Panc1 (cell line): ENCODE data around the gene PPL. TPM values are rescaled to one million over a fixed set of nuclear protein-coding genes. Genes with fewer than 3 reads are reported as not detected.

Source experiments
- ATAC-seq: fragments of 200-7000 bp; cut with Tn5 transposase; 2 replicates; pipeline ENCODE4 v1.9.1; 2020; ENCODE audit warnings: mild to moderate bottlenecking, moderate library complexity
- BruUV-seq: library from RNA; stranded (reverse); fragments of 400-500 nt; replicated peaks from 2 replicates; lab custom pipeline; 2021; lab: Mats Ljungman, UMichigan
- CTCF ChIA-PET: fragments of 300-600 bp; sonication (Branson Sonifier 250); formaldehyde crosslinking; loops from one replicate; lab custom pipeline; 2022; ENCODE audit warnings: antibody characterized with exemption; lab: Charles Lee
- POLR2A ChIA-PET: fragments of 300-600 bp; sonication (Branson Sonifier 250); formaldehyde crosslinking; loops from one replicate; lab custom pipeline; 2022; ENCODE audit warnings: antibody characterized with exemption; lab: Charles Lee
- DNase-seq: peaks from one replicate; pipeline ENCODE4 v3.0.0-alpha.2; 2010; ENCODE audit warnings: low read depth, low spot score
- H3K27ac ChIP-seq: 2 replicates; pipeline ENCODE4 v1.5.1; 2011; ENCODE audit warnings: mild to moderate bottlenecking, low read length, inconsistent platforms
- H3K27me3 ChIP-seq: fragments of 200-500 bp; sonication (Bioruptor generic); 2 replicates; pipeline ENCODE4 v1.6.0; 2014; ENCODE audit warnings: low read length, inconsistent platforms; ENCODE audit not compliant: control insufficient read depth, insufficient read depth
- H3K36me3 ChIP-seq: fragments of 200-500 bp; sonication (Bioruptor generic); 2 replicates; pipeline ENCODE4 v1.5.1; 2014; ENCODE audit warnings: inconsistent platforms, mild to moderate bottlenecking, low read length, moderate library complexity; ENCODE audit not compliant: control insufficient read depth, insufficient read depth
- H3K4me1 ChIP-seq: 2 replicates; pipeline ENCODE4 v1.5.1; 2011; ENCODE audit warnings: inconsistent platforms, mild to moderate bottlenecking, low read length, moderate library complexity; ENCODE audit not compliant: control insufficient read depth, insufficient read depth
- H3K4me3 ChIP-seq, 2 experiments: 2 replicates each; pipeline ENCODE4 v1.5.1; 2011 to 2012; ENCODE audit warnings: low read depth in 2 of 2, low read length in 2 of 2, mild to moderate bottlenecking in 2 of 2, inconsistent platforms in 1 of 2, moderate library complexity in 1 of 2
- H3K9me3 ChIP-seq: fragments of 200-500 bp; sonication (Bioruptor generic); 2 replicates; pipeline ENCODE4 v1.5.1; 2014; ENCODE audit warnings: low read depth, mild to moderate bottlenecking, inconsistent platforms, low read length, moderate library complexity; ENCODE audit not compliant: control insufficient read depth, insufficient read depth
- POLR2AphosphoS5 ChIP-seq: IDR thresholded peaks from 2 replicates; pipeline ENCODE4 v1.6.1; 2012; ENCODE audit warnings: mild to moderate bottlenecking, low read depth, low read length, moderate library complexity
- REST ChIP-seq, 2 experiments: IDR thresholded peaks; 2 replicates each; pipeline ENCODE4 v1.6.1; 2011 to 2012; ENCODE audit warnings: low read depth in 2 of 2, control low read depth in 1 of 2, low read length in 1 of 2, mild to moderate bottlenecking in 1 of 2, moderate library complexity in 1 of 2; ENCODE audit not compliant: insufficient read depth in 1 of 2
- SIN3A ChIP-seq: IDR thresholded peaks from 2 replicates; pipeline ENCODE4 v1.6.1; 2012; ENCODE audit warnings: low read depth, mild to moderate bottlenecking, low read length, moderate library complexity, borderline replicate concordance; ENCODE audit not compliant: insufficient read depth
- TCF7L2 ChIP-seq: IDR thresholded peaks from 2 replicates; pipeline ENCODE4 v1.6.1; 2011; ENCODE audit warnings: mild to moderate bottlenecking, low read depth, low read length, inconsistent platforms
- in situ Hi-C: cut with HindIII; loops from 2 replicates; pipeline ENCODE4 v1.10.0; 2016; ENCODE audit warnings: low sequenced_read_pairs, low pct_unique_long_range_greater_than_20kb
- intact Hi-C: fragments of 100-400 bp; cut with micrococcal nuclease; formaldehyde crosslinking; loops from one replicate; pipeline ENCODE4 v1.10.0; 2022; ENCODE audit not compliant: unreplicated experiment
- total RNA-seq: library from RNA; stranded (reverse); gene quantifications from one replicate; pipeline ENCODE4 v1.2.1, GENCODE V29; 2021; ENCODE audit not compliant: unreplicated experiment
- TF ChIP-seq, protein P1 (sequence below): fragments of 450-650 bp; IDR thresholded peaks from 2 replicates; pipeline ENCODE4 v1.5.1; 2017; ENCODE audit warnings: mild to moderate bottlenecking

Gene PPL
- total RNA-seq, 1 experiment from 2014 or later, result 89.4 TPM

- BruUV-seq, result no TSS peak
- peaks cover 6% of the 10 kb centered on the region for H3K4me1 ChIP-seq
- H3K27me3 ChIP-seq, result no peaks in the 10 kb centered on the region
- POLR2A ChIA-PET, result no interaction called here
- H3K9me3 ChIP-seq, result no peaks in the 10 kb centered on the region
- CTCF ChIA-PET, result no interaction called here
- H3K36me3 ChIP-seq, result peaks cover 7% of the 10 kb centered on the region
- intact Hi-C loops (no loop called here), in situ Hi-C loops (no loop called here)
- no peak overlapping the region for H3K27ac ChIP-seq
- DNase-seq (no peak), ATAC-seq (no peak)
- TF ChIP-seq POLR2AphosphoS5, result no peak
- 0 out of 2 replicates have a peak, but pooled peaks have one; percentile 2 for TF ChIP-seq SIN3A
- TF ChIP-seq REST (IDR thresholded peaks at IDR 0.05; ENCODE audit: insufficient read depth in 1 of 2, low read depth in 2 of 2, low read length in 1 of 2), result no peak
- TF ChIP-seq, protein P1, sequence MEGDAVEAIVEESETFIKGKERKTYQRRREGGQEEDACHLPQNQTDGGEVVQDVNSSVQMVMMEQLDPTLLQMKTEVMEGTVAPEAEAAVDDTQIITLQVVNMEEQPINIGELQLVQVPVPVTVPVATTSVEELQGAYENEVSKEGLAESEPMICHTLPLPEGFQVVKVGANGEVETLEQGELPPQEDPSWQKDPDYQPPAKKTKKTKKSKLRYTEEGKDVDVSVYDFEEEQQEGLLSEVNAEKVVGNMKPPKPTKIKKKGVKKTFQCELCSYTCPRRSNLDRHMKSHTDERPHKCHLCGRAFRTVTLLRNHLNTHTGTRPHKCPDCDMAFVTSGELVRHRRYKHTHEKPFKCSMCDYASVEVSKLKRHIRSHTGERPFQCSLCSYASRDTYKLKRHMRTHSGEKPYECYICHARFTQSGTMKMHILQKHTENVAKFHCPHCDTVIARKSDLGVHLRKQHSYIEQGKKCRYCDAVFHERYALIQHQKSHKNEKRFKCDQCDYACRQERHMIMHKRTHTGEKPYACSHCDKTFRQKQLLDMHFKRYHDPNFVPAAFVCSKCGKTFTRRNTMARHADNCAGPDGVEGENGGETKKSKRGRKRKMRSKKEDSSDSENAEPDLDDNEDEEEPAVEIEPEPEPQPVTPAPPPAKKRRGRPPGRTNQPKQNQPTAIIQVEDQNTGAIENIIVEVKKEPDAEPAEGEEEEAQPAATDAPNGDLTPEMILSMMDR, result no peak
- H3K4me3 ChIP-seq, result no peak overlapping the region
Measured at GRCh38 chr16:4890686-4891085, 46.3 kb downstream of the PPL start.

DNA sequence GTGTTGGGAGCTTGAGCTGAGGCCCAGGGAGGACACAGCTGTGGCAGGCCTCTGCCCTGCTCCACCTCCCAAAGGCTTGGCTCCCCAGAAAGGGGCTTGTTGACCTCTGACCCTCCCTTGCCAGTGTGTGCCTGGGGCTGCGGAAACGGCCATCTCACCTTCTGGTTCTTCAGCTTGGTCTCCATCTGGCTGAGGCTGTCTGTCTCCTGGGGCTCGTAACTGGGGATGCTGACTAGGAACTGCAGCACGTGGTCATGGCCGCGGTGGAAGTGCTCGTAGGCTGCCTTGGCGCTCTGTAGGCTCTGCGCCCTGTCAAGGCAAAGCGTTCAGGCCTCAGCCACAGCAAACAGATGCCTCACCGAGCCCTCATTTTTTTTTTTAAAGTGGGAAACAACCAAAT, 46.9 kb downstream of the PPL start:
- in situ Hi-C loops (no loop called here), intact Hi-C loops (no loop called here)
- no peak for TF ChIP-seq SIN3A
- no peak for TF ChIP-seq REST (IDR thresholded peaks at IDR 0.05; ENCODE audit: insufficient read depth in 1 of 2, low read depth in 2 of 2, low read length in 1 of 2)
- TF ChIP-seq, protein P1, result no peak
- TF ChIP-seq TCF7L2, result no peak
- TF ChIP-seq POLR2AphosphoS5, result no peak
- CTCF ChIA-PET, result no interaction called here
- Histone ChIP-seq H3K27ac (no peak overlapping the region), H3K4me1 (peaks cover 6% of the 10 kb centered on the region), H3K36me3 (peaks cover 7% of the 10 kb centered on the region), H3K27me3 (no peaks in the 10 kb centered on the region), H3K9me3 (no peaks in the 10 kb centered on the region), H3K4me3 (no peak overlapping the region)
- BruUV-seq, result no TSS peak
- POLR2A ChIA-PET, result interaction anchor here (0.7 kb wide), 1 partner anchor 66 kb away, joined by 3 read pairs; no protein-coding TSS in a partner anchor
- no peak for ATAC-seq
- no peak for DNase-seq
